ENCODE results near the gene SORCS2.

SORCS2 gene

DNA sequence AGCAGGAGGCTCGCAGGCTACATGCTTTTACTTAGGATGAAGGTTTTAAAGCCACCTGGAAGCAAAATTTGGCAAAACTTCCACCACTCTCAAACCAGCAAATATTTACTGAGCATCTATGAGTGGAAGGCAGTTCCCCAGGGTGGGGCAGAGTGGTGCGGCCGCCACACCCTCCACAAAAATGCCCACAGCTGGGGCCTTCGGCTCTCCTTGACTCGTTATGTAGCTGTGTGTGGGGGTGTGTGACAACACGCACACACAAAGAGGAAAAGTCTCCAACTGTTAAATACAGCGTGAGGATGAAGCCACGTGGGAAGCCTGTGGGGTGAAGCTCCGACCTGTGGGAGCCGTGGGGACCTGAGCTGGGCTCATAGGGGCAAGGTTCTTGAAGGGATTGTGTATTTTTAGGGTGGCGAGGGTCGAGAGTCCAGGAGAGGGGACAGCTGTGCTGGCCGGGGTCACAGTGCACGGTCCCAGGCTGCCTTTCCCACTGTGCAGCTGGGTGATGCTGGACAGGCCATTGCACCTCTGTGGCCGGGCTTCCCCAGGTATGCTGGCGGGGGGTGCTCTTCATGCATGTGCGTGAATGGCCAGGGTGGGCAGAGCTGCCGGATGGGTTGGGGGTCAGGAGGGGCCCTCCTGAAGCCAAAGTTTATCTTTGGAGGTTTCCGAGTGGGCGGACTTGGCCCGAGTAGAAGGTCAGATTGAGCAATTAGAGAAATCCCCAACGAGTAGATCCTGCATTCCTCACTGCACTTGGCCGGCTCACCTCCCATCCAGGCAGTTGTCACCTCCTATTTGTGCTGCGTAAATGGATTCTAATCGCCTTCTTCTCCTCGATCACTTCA, 25.4 kb downstream of the SORCS2 start:
- peak; percentile 56 for DNase-seq (ENCODE audit: low read depth)
- TF ChIP-seq, protein P1, sequence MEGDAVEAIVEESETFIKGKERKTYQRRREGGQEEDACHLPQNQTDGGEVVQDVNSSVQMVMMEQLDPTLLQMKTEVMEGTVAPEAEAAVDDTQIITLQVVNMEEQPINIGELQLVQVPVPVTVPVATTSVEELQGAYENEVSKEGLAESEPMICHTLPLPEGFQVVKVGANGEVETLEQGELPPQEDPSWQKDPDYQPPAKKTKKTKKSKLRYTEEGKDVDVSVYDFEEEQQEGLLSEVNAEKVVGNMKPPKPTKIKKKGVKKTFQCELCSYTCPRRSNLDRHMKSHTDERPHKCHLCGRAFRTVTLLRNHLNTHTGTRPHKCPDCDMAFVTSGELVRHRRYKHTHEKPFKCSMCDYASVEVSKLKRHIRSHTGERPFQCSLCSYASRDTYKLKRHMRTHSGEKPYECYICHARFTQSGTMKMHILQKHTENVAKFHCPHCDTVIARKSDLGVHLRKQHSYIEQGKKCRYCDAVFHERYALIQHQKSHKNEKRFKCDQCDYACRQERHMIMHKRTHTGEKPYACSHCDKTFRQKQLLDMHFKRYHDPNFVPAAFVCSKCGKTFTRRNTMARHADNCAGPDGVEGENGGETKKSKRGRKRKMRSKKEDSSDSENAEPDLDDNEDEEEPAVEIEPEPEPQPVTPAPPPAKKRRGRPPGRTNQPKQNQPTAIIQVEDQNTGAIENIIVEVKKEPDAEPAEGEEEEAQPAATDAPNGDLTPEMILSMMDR (conservative IDR thresholded peaks at IDR 0.05; ENCODE audit: low read depth, low read length) = no peak
- no peak overlapping the region for H3K4me3 ChIP-seq (ENCODE audit: low read depth, low read length)

DNA sequence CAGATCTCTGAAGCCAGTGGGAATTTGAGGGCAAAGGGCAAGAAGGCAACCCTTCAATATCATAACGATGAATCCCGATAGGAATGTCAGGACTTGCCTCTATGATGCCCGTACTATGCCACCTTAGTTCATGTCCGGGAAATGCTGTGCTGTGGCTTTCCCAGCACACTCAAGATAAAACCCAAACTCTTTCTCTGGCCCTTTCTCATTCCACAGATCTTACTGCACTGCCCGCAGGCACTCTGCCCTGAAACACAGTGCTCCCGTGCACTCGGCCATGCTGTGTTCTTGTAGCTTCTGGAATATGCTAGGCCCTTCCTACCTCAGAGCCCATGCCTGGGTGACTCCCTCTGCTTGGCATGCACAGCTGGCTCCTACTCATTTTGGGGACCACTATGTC, 26.3 kb downstream of the SORCS2 start:
- no peak overlapping the region for H3K4me3 ChIP-seq (ENCODE audit: low read depth, low read length)
- DNase-seq (ENCODE audit: low read depth) = no peak
- TF ChIP-seq, protein P1 (conservative IDR thresholded peaks at IDR 0.05; ENCODE audit: low read depth, low read length) = no peak

DNA sequence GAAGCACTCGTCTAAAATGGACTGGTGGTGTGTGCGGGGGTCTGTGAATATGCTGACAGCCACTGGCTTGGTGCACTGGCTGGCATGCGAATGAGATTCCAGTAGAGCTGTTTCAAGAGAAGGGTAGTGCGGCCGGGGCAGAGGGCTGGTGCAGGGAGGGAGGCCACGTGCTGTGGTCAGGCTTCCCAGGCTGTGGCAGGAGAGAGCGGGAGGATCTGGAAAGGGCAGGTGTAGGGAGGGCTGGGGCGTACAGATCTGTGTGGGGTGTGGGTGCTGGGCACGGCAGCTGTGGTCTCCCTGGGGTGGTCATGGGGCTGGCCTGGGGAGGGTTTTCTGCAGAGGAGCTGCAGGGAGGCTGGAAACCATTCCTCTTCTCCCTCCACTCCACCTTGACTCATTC, 30.2 kb downstream of the SORCS2 start:
- TF ChIP-seq, protein P1 (conservative IDR thresholded peaks at IDR 0.05; ENCODE audit: low read depth, low read length) = no peak
- no peak for DNase-seq (ENCODE audit: low read depth)
- no peak overlapping the region for H3K4me3 ChIP-seq (ENCODE audit: low read depth, low read length)

DNA sequence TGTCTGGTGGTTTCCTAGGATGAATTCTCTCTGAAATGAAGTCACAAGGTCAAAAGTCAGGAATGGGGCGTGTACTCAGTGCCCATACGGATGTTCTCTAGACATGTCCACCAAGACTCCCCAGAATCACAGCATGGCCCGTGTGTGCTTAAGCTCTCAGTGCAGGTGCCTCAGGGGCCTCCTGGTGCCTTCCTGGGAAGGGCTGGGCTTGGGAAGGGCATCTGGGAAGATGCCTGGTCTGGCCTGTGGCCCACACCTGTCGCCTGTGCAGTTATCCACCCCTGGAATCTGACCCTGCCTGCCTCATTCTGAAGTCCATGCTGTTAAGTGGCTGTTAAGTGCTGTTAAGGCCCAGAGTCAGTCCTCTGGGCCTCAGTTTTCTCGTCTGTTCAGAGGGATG, 31.2 kb downstream of the SORCS2 start:
- TF ChIP-seq, protein P1 (conservative IDR thresholded peaks at IDR 0.05; ENCODE audit: low read depth, low read length) = no peak
- no peak overlapping the region for H3K4me3 ChIP-seq (ENCODE audit: low read depth, low read length)
- DNase-seq (ENCODE audit: low read depth) = no peak

DNA sequence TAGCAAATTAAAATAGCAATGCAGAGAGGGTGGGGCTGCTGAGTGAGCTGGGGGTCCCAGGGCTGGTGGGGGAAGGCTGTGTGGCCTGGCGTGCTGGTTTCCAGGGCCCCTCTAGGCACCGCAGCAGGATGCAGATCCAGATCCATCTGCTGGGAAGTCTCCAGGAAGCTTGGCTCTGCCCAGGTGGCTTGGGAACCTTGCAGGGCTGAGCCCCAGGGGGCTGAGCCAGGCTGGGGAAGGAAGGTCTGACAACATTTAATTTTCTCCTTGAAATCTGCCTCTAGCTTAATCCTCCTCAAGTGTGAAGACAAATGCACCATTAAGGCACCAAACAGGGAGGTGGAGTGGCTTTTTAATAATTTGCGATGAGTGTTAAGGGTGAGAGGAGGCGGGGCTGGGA, 31.7 kb downstream of the SORCS2 start:
- H3K4me3 ChIP-seq (ENCODE audit: low read depth, low read length) = no peak overlapping the region
- DNase-seq (ENCODE audit: low read depth) = no peak
- TF ChIP-seq, protein P1 (conservative IDR thresholded peaks at IDR 0.05; ENCODE audit: low read depth, low read length) = no peak

DNA sequence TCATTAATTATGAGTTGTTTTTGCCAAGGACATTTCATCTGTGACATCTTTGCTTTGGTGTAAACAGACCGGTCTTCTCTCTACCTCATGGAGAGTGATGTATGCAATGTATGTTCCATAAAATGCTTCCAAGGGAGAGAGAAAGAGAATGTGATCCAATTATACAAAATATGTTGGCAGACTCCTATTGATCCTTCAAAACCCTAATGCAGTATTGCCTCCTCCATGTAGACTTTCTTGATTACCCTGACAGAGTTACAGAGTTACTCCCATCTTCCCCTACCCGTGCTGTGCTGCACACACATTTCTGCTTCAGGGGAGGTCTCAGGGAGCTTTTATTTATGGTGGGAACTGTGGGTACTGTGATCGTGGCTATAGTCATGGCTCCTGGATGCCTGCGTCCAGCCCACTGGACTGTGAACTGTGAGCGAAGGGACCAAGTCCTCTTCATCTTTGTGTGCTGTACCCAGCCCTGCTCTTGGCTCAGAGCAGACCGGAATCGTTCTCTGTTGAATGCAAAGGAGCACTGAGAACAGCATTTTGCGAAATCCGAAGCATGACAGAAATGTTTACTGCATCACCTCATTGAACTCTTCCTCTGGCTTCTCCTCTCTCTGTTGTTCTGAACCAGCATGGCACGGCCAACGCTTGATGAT, 32.7 kb downstream of the SORCS2 start:
- no peak for DNase-seq (ENCODE audit: low read depth)
- TF ChIP-seq, protein P1 (conservative IDR thresholded peaks at IDR 0.05; ENCODE audit: low read depth, low read length) = no peak
- H3K4me3 ChIP-seq (ENCODE audit: low read depth, low read length) = no peak overlapping the region

Data from choroid plexus epithelial cell (primary cell).